HG03571 (cell line): ENCODE data around the gene PPM1M.
A peak's percentile ranks its signal among the peaks of the same experiment; 100 is the strongest.

Source experiments
- ATAC-seq: cut with Tn5 transposase; IDR thresholded peaks from one replicate; pipeline ENCODE4 v1.9.1; 2021; ENCODE audit not compliant: unreplicated experiment

The PPM1M gene

GRCh38 chr3:52243791-52244628 lies 1.5 kb upstream of the PPM1M start:
- peak; percentile 40 for ATAC-seq

- ATAC-seq: no peak
These were observed 683 bp downstream of the PPM1M start for GRCh38 chr3:52246264-52246620.

- no peak for ATAC-seq
These were observed 1.3 kb downstream of the PPM1M start for GRCh38 chr3:52246728-52247408.

GRCh38 chr3:52247409-52248164 lies 2.0 kb downstream of the PPM1M start:
- no peak for ATAC-seq

GRCh38 chr3:52248165-52248541 lies 2.6 kb downstream of the PPM1M start:
- no peak for ATAC-seq

- ATAC-seq: no peak
These were observed 3.4 kb downstream of the PPM1M start for GRCh38 chr3:52248816-52249547.

GRCh38 chr3:52249683-52250082 lies 4.1 kb downstream of the PPM1M start:
- ATAC-seq: no peak

- no peak for ATAC-seq
These were observed 4.6 kb downstream of the PPM1M start for GRCh38 chr3:52250122-52250521.

GRCh38 chr3:52253314-52254304 lies 8.1 kb downstream of the PPM1M start:
- ATAC-seq: peak; percentile 93

- ATAC-seq: no peak
These were observed 9.0 kb downstream of the PPM1M start for GRCh38 chr3:52254608-52255007.

- no peak for ATAC-seq
These were observed 10.6 kb downstream of the PPM1M start for GRCh38 chr3:52256159-52256558.

GRCh38 chr3:52256622-52257021 lies 11.1 kb downstream of the PPM1M start:
- ATAC-seq: no peak

- ATAC-seq: no peak
These were observed 12.4 kb downstream of the PPM1M start for GRCh38 chr3:52257911-52258310.

GRCh38 chr3:52259035-52259434 lies 13.5 kb downstream of the PPM1M start:
- ATAC-seq: no peak

GRCh38 chr3:52259448-52259847 lies 13.9 kb downstream of the PPM1M start:
- ATAC-seq: no peak

- no peak for ATAC-seq
These were observed 16.9 kb downstream of the PPM1M start for GRCh38 chr3:52262447-52262846.

GRCh38 chr3:52265387-52265786 lies 19.8 kb downstream of the PPM1M start:
- ATAC-seq: no peak

- no peak for ATAC-seq
These were observed 22.5 kb downstream of the PPM1M start for GRCh38 chr3:52268036-52268435.

GRCh38 chr3:52269776-52270175 lies 24.2 kb downstream of the PPM1M start:
- no peak for ATAC-seq

GRCh38 chr3:52270252-52270754 lies 24.7 kb downstream of the PPM1M start:
- ATAC-seq: no peak
